ENCODE data around the gene CLIC1. TPM values are rescaled to one million over a fixed set of nuclear protein-coding genes. Genes with fewer than 3 reads are reported as not detected.

CLIC1 gene
- total and polyA plus RNA-seq, 10 of the 15 experiments (the other 5 are each of a cell fraction or from before 2014, with no cell fraction given): 446 to 1,266 (median 636) TPM

GRCh38 chr6:31737991-31738979 lies 2.0 kb upstream of the CLIC1 start:
- FAIRE-seq: peak; percentile 49
- Histone ChIP-seq H3K4me1 (ENCODE audit: control insufficient read depth, insufficient read depth, low read length) (peaks cover 28% of the 10 kb centered on the region), H3K4me2 (ENCODE audit: control insufficient read depth, insufficient read depth) (peak overlapping the region; percentile 73), H3K36me3 (ENCODE audit: control insufficient read depth in 2 of 2, insufficient read depth in 2 of 2, low read length in 1 of 2) (peaks cover 6 to 8% of the 10 kb centered on the region in 2 experiments; a peak in 3 of 4 replicates), H3K27ac (ENCODE audit: control insufficient read depth, insufficient read depth) (peak overlapping the region; percentile 99), H3K4me3 (peak overlapping the region; percentile 100), H3K27me3 (replicated peaks in 1 of 2; ENCODE audit: control insufficient read depth in 2 of 2, insufficient read depth in 2 of 2, low read length in 1 of 2) (no peaks in the 10 kb centered on the region), H3K9me3 (replicated peaks; ENCODE audit: control insufficient read depth, insufficient read depth, low read length) (no peaks in the 10 kb centered on the region), H3K9ac (ENCODE audit: control insufficient read depth, insufficient read depth, low read length) (peak overlapping the region; percentile 98), H2AFZ (ENCODE audit: control insufficient read depth, low read depth, low read length) (peak overlapping the region; percentile 50), H4K20me1 (ENCODE audit: control insufficient read depth, insufficient read depth) (0 out of 2 replicates have a peak, but pooled peaks cover 4% of the 10 kb centered on the region), H3K79me2 (ENCODE audit: control insufficient read depth, insufficient read depth, low read length) (peaks cover 48% of the 10 kb centered on the region)
- intact Hi-C loops (cut with micrococcal nuclease; ENCODE audit: unreplicated experiment) (loop anchor here (2.0 to 5.0 kb wide), 4 partner anchors 35 to 195 kb away; partner anchors contain the start of genes ABHD16A, CSNK2B, DDX39B and HSPA1B), in situ Hi-C loops (cut with MboI) (no loop called here)
- 0% methylated on average over 6 of the region's 6 CpGs for WGBS (ENCODE audit: insufficient coverage, insufficient replicate concordance, low lambda C conversion rate, missing lambda C conversion rate)
- ChIA-PET CTCF (interaction anchor here (0.6 to 15.8 kb wide), 30 partner anchors 9 to 240 kb away, joined by 3 to 208 read pairs (median 3); partner anchors contain the start of genes ABHD16A, AIF1, ATP6V1G2 and DDAH2), RAD21 (ENCODE audit: unreplicated experiment) (interaction anchor here (0.6 to 6.0 kb wide), 24 partner anchors 8 to 242 kb away, joined by 3 to 53 read pairs (median 6); partner anchors contain the start of genes ABHD16A, AIF1, DDAH2 and DDX39B), POLR2A (interaction anchor here (0.7 to 9.7 kb wide), 28 partner anchors 9 to 438 kb away, joined by 3 to 158 read pairs (median 6); partner anchors contain the start of genes ABHD16A, BAG6, C6orf47 and DDAH2), SMC1A (ENCODE audit: uncharacterized antibody, unreplicated experiment) (interaction anchor here (0.6 to 6.3 kb wide), 33 partner anchors 10 to 398 kb away, joined by 3 to 45 read pairs (median 5); partner anchors contain the start of genes ABHD16A, DDAH2, GPANK1 and HSPA1A)
- BruUV-seq (replicated peaks): no TSS peak
- peak; percentile 30 for ATAC-seq
- peak; percentile 75 for DNase-seq (ENCODE audit: low read depth, low spot score)
- TF ChIP-seq TAF1 (IDR thresholded peaks at IDR 0.05; ENCODE audit: borderline replicate concordance, low read depth, low read length) (no peak), SPI1 (IDR thresholded peaks at IDR 0.05; ENCODE audit: borderline replicate concordance, insufficient read depth, low read depth, low read length) (peak; percentile 71), PAX5 (IDR thresholded peaks at IDR 0.05; ENCODE audit: borderline replicate concordance, low read depth, low read length) (0 out of 2 replicates have a peak, but pooled peaks have one; percentile 32), POLR2A (IDR thresholded peaks at IDR 0.05; ENCODE audit: low read depth, low read length) (peak; percentile 50), SIN3A (IDR thresholded peaks at IDR 0.05; ENCODE audit: low read depth, low read length) (peak; percentile 72; the same call in 1 of the 2 replicates), DPF2 (IDR thresholded peaks at IDR 0.05) (peak; percentile 61), RAD21 (IDR thresholded peaks at IDR 0.05; ENCODE audit: insufficient read depth, low read depth, low read length) (0 out of 2 replicates have a peak, but pooled peaks have one; percentile 5), BHLHE40 (IDR thresholded peaks at IDR 0.05; ENCODE audit: borderline replicate concordance in 1 of 2, low read depth in 2 of 2, low read length in 1 of 2) (peak; percentile 20 to 54; a peak in 1 of 4 replicates), IKZF2 (IDR thresholded peaks at IDR 0.05) (peak; percentile 97 to 98), POLR2AphosphoS5 (IDR thresholded peaks at IDR 0.05; ENCODE audit: low read length) (peak; percentile 60), ZZZ3 (IDR thresholded peaks at IDR 0.05; ENCODE audit: control insufficient read depth, insufficient read length, low read depth) (no peak), NBN (IDR thresholded peaks at IDR 0.05) (no peak), POLR2AphosphoS2 (IDR thresholded peaks at IDR 0.05; ENCODE audit: low read depth, low read length) (0 out of 2 replicates have a peak, but pooled peaks have one; percentile 58), SMARCA5 (IDR thresholded peaks at IDR 0.05) (peak; percentile 84), REST (IDR thresholded peaks at IDR 0.05; ENCODE audit: low read depth, low read length) (no peak), ZBED1 (IDR thresholded peaks at IDR 0.05; ENCODE audit: borderline replicate concordance) (peak; percentile 79; the same call in 1 of the 2 replicates)
- TF ChIP-seq, protein P1, sequence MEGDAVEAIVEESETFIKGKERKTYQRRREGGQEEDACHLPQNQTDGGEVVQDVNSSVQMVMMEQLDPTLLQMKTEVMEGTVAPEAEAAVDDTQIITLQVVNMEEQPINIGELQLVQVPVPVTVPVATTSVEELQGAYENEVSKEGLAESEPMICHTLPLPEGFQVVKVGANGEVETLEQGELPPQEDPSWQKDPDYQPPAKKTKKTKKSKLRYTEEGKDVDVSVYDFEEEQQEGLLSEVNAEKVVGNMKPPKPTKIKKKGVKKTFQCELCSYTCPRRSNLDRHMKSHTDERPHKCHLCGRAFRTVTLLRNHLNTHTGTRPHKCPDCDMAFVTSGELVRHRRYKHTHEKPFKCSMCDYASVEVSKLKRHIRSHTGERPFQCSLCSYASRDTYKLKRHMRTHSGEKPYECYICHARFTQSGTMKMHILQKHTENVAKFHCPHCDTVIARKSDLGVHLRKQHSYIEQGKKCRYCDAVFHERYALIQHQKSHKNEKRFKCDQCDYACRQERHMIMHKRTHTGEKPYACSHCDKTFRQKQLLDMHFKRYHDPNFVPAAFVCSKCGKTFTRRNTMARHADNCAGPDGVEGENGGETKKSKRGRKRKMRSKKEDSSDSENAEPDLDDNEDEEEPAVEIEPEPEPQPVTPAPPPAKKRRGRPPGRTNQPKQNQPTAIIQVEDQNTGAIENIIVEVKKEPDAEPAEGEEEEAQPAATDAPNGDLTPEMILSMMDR (IDR thresholded peaks at IDR 0.05 in 2 of 3, conservative IDR thresholded peaks at IDR 0.05 in 1 of 3; ENCODE audit: control insufficient read depth in 2 of 3, extremely low read depth in 1 of 3, insufficient read depth in 1 of 3, low read depth in 3 of 3, low read length in 3 of 3): peak; percentile 28 to 32 (median 30); a peak in 2 of 6 replicates

All from GM12878 (cell line).